GM20000 (cell line): Measurements from ENCODE around the gene FOXP1.

Experiments used
- DNase-seq: peaks from one replicate; pipeline ENCODE4 v3.0.0; 2012; ENCODE audit warnings: low spot score
- TF ChIP-seq, protein P1 (sequence below): IDR thresholded peaks from 2 replicates; pipeline ENCODE4 v1.5.1; 2012; ENCODE audit warnings: mild to moderate bottlenecking, control low read depth; ENCODE audit errors: extremely low read depth, missing control alignments

The FOXP1 gene

GRCh38 chr3:71045212-71045916, 538.2 kb downstream of the FOXP1 start:
- TF ChIP-seq, protein P1, sequence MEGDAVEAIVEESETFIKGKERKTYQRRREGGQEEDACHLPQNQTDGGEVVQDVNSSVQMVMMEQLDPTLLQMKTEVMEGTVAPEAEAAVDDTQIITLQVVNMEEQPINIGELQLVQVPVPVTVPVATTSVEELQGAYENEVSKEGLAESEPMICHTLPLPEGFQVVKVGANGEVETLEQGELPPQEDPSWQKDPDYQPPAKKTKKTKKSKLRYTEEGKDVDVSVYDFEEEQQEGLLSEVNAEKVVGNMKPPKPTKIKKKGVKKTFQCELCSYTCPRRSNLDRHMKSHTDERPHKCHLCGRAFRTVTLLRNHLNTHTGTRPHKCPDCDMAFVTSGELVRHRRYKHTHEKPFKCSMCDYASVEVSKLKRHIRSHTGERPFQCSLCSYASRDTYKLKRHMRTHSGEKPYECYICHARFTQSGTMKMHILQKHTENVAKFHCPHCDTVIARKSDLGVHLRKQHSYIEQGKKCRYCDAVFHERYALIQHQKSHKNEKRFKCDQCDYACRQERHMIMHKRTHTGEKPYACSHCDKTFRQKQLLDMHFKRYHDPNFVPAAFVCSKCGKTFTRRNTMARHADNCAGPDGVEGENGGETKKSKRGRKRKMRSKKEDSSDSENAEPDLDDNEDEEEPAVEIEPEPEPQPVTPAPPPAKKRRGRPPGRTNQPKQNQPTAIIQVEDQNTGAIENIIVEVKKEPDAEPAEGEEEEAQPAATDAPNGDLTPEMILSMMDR = no peak
- DNase-seq = no peak

- no peak for DNase-seq
- TF ChIP-seq, protein P1 = no peak
Measured at GRCh38 chr3:71042759-71043158, 540.8 kb downstream of the FOXP1 start.

GRCh38 chr3:71041371-71041770, 542.2 kb downstream of the FOXP1 start:
- TF ChIP-seq, protein P1 = no peak
- DNase-seq = no peak

GRCh38 chr3:71039332-71039731, 544.2 kb downstream of the FOXP1 start:
- TF ChIP-seq, protein P1 = no peak
- no peak for DNase-seq

GRCh38 chr3:71037775-71038174, 545.8 kb downstream of the FOXP1 start:
- DNase-seq = no peak

DNA sequence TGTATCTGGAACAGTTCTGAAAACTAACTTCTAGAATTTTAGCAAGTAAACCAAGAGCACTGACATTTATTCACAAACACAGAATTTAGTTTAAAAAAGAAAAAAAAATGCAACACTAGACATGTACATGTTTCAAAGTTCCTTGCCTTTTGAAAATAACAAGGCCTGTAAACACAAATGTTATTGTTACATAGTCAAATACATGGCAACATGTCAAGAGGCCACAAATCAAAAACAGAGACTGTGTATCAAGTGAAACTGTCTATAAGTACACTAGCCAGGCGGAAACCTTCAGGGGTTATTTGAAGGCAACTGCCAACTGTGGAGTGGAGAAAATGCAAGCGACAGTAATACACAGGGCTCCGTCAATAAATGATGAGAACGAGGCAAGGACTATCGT, 547.6 kb downstream of the FOXP1 start:
- DNase-seq = no peak
- TF ChIP-seq, protein P1 = no peak

More at GRCh38 chr3:71037775-71038174, 545.8 kb downstream of the FOXP1 start:
- TF ChIP-seq, protein P1 = no peak

GRCh38 chr3:71035314-71035713, 548.2 kb downstream of the FOXP1 start:
- DNase-seq = no peak
- TF ChIP-seq, protein P1 = no peak
